Measurements from ENCODE around the gene PRIM2.
"Not testable (repeated sequence)": the region's sequence is repeated elsewhere in the genome, so short reads cannot be mapped to it uniquely, and the experiment has no call there.

DNA sequence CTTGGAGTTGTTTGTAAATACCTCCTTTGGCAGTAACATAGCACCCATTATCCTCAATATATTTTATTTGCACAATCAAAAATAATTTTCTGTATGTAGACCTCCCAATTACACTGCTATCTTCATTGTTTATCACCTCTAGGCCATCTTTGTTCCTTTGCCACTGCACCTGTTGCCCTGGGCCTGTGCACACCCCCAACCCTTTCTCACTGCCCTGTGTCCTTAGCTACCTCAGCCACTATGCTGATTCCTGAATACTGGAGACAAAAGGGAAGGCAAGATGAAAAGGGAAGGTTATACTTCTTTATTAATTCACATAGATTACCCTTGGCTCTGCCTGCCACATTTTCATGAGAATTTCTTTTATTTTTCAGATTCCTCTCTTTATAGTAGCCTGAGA lies 127.9 kb downstream of the PRIM2 start:
- TF ChIP-seq CTCF (IDR thresholded peaks at IDR 0.05; ENCODE audit: low read depth, low read length); POLR2A (IDR thresholded peaks at IDR 0.05; ENCODE audit: extremely low read depth, insufficient read length): not testable (repeated sequence)
- TF ChIP-seq, protein P1, sequence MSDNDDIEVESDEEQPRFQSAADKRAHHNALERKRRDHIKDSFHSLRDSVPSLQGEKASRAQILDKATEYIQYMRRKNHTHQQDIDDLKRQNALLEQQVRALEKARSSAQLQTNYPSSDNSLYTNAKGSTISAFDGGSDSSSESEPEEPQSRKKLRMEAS (IDR thresholded peaks at IDR 0.05; ENCODE audit: low read depth, low read length): not testable (repeated sequence)

Data from NB4 (cell line).